ENCODE measurements around the gene GTF2IRD1.

GRCh38 chr7:74518041-74518440, 64.3 kb downstream of the GTF2IRD1 start:
- TF ChIP-seq POLR2AphosphoS5 (IDR thresholded peaks at IDR 0.05; ENCODE audit: low read depth, low read length): no peak
- no peak for TF ChIP-seq POLR2A (IDR thresholded peaks at IDR 0.05; ENCODE audit: low read depth, low read length)
- TF ChIP-seq TAF1 (IDR thresholded peaks at IDR 0.05; ENCODE audit: borderline replicate concordance, low read depth, low read length): no peak
